Panc1 (cell line): ENCODE results near the gene RNF220. TPM values are rescaled to one million over a fixed set of nuclear protein-coding genes. Genes with fewer than 3 reads are reported as not detected.

Source experiments
- ATAC-seq: fragments of 200-7000 bp; cut with Tn5 transposase; 2 replicates; pipeline ENCODE4 v1.9.1; 2020; ENCODE audit warnings: mild to moderate bottlenecking, moderate library complexity
- BruUV-seq: library from RNA; stranded (reverse); fragments of 400-500 nt; replicated peaks from 2 replicates; lab custom pipeline; 2021; lab: Mats Ljungman, UMichigan
- CTCF ChIA-PET: fragments of 300-600 bp; sonication (Branson Sonifier 250); formaldehyde crosslinking; loops from one replicate; lab custom pipeline; 2022; ENCODE audit warnings: antibody characterized with exemption; lab: Charles Lee
- POLR2A ChIA-PET: fragments of 300-600 bp; sonication (Branson Sonifier 250); formaldehyde crosslinking; loops from one replicate; lab custom pipeline; 2022; ENCODE audit warnings: antibody characterized with exemption; lab: Charles Lee
- DNase-seq: peaks from one replicate; pipeline ENCODE4 v3.0.0-alpha.2; 2010; ENCODE audit warnings: low read depth, low spot score
- H3K27ac ChIP-seq: 2 replicates; pipeline ENCODE4 v1.5.1; 2011; ENCODE audit warnings: mild to moderate bottlenecking, low read length, inconsistent platforms
- H3K27me3 ChIP-seq: fragments of 200-500 bp; sonication (Bioruptor generic); 2 replicates; pipeline ENCODE4 v1.6.0; 2014; ENCODE audit warnings: low read length, inconsistent platforms; ENCODE audit not compliant: control insufficient read depth, insufficient read depth
- H3K36me3 ChIP-seq: fragments of 200-500 bp; sonication (Bioruptor generic); 2 replicates; pipeline ENCODE4 v1.5.1; 2014; ENCODE audit warnings: inconsistent platforms, mild to moderate bottlenecking, low read length, moderate library complexity; ENCODE audit not compliant: control insufficient read depth, insufficient read depth
- H3K4me1 ChIP-seq: 2 replicates; pipeline ENCODE4 v1.5.1; 2011; ENCODE audit warnings: inconsistent platforms, mild to moderate bottlenecking, low read length, moderate library complexity; ENCODE audit not compliant: control insufficient read depth, insufficient read depth
- H3K4me3 ChIP-seq, 2 experiments: 2 replicates each; pipeline ENCODE4 v1.5.1; 2011 to 2012; ENCODE audit warnings: low read depth in 2 of 2, low read length in 2 of 2, mild to moderate bottlenecking in 2 of 2, inconsistent platforms in 1 of 2, moderate library complexity in 1 of 2
- H3K9me3 ChIP-seq: fragments of 200-500 bp; sonication (Bioruptor generic); 2 replicates; pipeline ENCODE4 v1.5.1; 2014; ENCODE audit warnings: low read depth, mild to moderate bottlenecking, inconsistent platforms, low read length, moderate library complexity; ENCODE audit not compliant: control insufficient read depth, insufficient read depth
- CTCF ChIP-seq: fragments of 450-650 bp; IDR thresholded peaks from 2 replicates; pipeline ENCODE4 v1.5.1; 2017; ENCODE audit warnings: mild to moderate bottlenecking
- POLR2AphosphoS5 ChIP-seq: IDR thresholded peaks from 2 replicates; pipeline ENCODE4 v1.6.1; 2012; ENCODE audit warnings: mild to moderate bottlenecking, low read depth, low read length, moderate library complexity
- REST ChIP-seq, 2 experiments: IDR thresholded peaks; 2 replicates each; pipeline ENCODE4 v1.6.1; 2011 to 2012; ENCODE audit warnings: low read depth in 2 of 2, control low read depth in 1 of 2, low read length in 1 of 2, mild to moderate bottlenecking in 1 of 2, moderate library complexity in 1 of 2; ENCODE audit not compliant: insufficient read depth in 1 of 2
- SIN3A ChIP-seq: IDR thresholded peaks from 2 replicates; pipeline ENCODE4 v1.6.1; 2012; ENCODE audit warnings: low read depth, mild to moderate bottlenecking, low read length, moderate library complexity, borderline replicate concordance; ENCODE audit not compliant: insufficient read depth
- TCF7L2 ChIP-seq: IDR thresholded peaks from 2 replicates; pipeline ENCODE4 v1.6.1; 2011; ENCODE audit warnings: mild to moderate bottlenecking, low read depth, low read length, inconsistent platforms
- in situ Hi-C: cut with HindIII; loops from 2 replicates; pipeline ENCODE4 v1.10.0; 2016; ENCODE audit warnings: low sequenced_read_pairs, low pct_unique_long_range_greater_than_20kb
- intact Hi-C: fragments of 100-400 bp; cut with micrococcal nuclease; formaldehyde crosslinking; loops from one replicate; pipeline ENCODE4 v1.10.0; 2022; ENCODE audit not compliant: unreplicated experiment
- total RNA-seq: library from RNA; stranded (reverse); gene quantifications from one replicate; pipeline ENCODE4 v1.2.1, GENCODE V29; 2021; ENCODE audit not compliant: unreplicated experiment

The RNF220 gene
- total RNA-seq, 1 experiment from 2014 or later, result 64.9 TPM

GRCh38 chr1:44437107-44437716, 32.2 kb downstream of the RNF220 start:
- ChIA-PET CTCF (no interaction called here), POLR2A (interaction anchor here (0.6 kb wide), 1 partner anchor 285 kb away, joined by 3 read pairs; no protein-coding TSS in a partner anchor)
- Histone ChIP-seq H3K27ac (peak overlapping the region; percentile 86), H3K4me1 (peaks cover 23% of the 10 kb centered on the region), H3K27me3 (no peaks in the 10 kb centered on the region), H3K9me3 (no peaks in the 10 kb centered on the region), H3K4me3 (peak overlapping the region; percentile 19 to 36), H3K36me3 (no peaks in the 10 kb centered on the region)
- in situ Hi-C loops (no loop called here), intact Hi-C loops (no loop called here)
- TF ChIP-seq POLR2AphosphoS5 (no peak), CTCF (no peak), SIN3A (no peak), TCF7L2 (no peak), REST (IDR thresholded peaks at IDR 0.05; ENCODE audit: insufficient read depth in 1 of 2, low read depth in 2 of 2, low read length in 1 of 2) (no peak)
- ATAC-seq (peak; percentile 96), DNase-seq (no peak)
- no TSS peak for BruUV-seq

- no peaks in the 10 kb centered on the region for H3K27me3 ChIP-seq
- no peak overlapping the region for H3K27ac ChIP-seq
- no peaks in the 10 kb centered on the region for H3K9me3 ChIP-seq
- H3K36me3 ChIP-seq, result no peaks in the 10 kb centered on the region
- ChIA-PET CTCF (interaction anchor here (0.6 kb wide), 1 partner anchor 99 kb away, joined by 6 read pairs; no protein-coding TSS in a partner anchor), POLR2A (no interaction called here)
- no peak for DNase-seq
- in situ Hi-C loops (no loop called here), intact Hi-C loops (no loop called here)
- ATAC-seq, result no peak
- H3K4me3 ChIP-seq, result no peak overlapping the region
- H3K4me1 ChIP-seq, result peaks cover under 1% of the 10 kb centered on the region; the same call in 1 of the 2 replicates
- no TSS peak for BruUV-seq
- TF ChIP-seq POLR2AphosphoS5 (no peak), SIN3A (no peak), CTCF (no peak), TCF7L2 (no peak), REST (IDR thresholded peaks at IDR 0.05; ENCODE audit: insufficient read depth in 1 of 2, low read depth in 2 of 2, low read length in 1 of 2) (no peak)
These were observed 37.7 kb downstream of the RNF220 start for GRCh38 chr1:44442791-44443190.
